GM23338 (cell line): ENCODE results near the gene RBKS. TPM values are rescaled to one million over a fixed set of nuclear protein-coding genes. Genes with fewer than 3 reads are reported as not detected.

Experiments
- ATAC-seq: fragments of 200-7000 bp; cut with Tn5 transposase; 3 replicates; pipeline ENCODE4 v1.9.1; 2020
- DNase-seq: peaks from one replicate; pipeline ENCODE4 v3.0.0-alpha.2; 2015; ENCODE audit warnings: low spot score
- H2AFZ ChIP-seq: fragments of 200-600 bp; sonication (generic); 2 replicates; pipeline ENCODE4 v1.8.0; 2016; ENCODE audit warnings: antibody characterized with exemption, mild to moderate bottlenecking, moderate library complexity
- H3F3A ChIP-seq: fragments of 200-600 bp; sonication (generic); replicated peaks from 2 replicates; pipeline ENCODE4 v1.8.0; 2017; ENCODE audit warnings: antibody characterized with exemption, mixed run types, low read depth
- H3K27ac ChIP-seq: fragments of 200-600 bp; sonication (generic); 2 replicates; pipeline ENCODE4 v1.6.1; 2016; ENCODE audit warnings: low read depth
- H3K27me3 ChIP-seq: fragments of 200-600 bp; sonication (generic); 2 replicates; pipeline ENCODE4 v1.8.0; 2016; ENCODE audit warnings: mild to moderate bottlenecking, mixed run types, moderate library complexity; ENCODE audit not compliant: insufficient read depth
- H3K36me3 ChIP-seq: fragments of 200-600 bp; sonication (generic); 2 replicates; pipeline ENCODE4 v1.8.0; 2016; ENCODE audit warnings: mild to moderate bottlenecking; ENCODE audit not compliant: insufficient read depth
- H3K4me1 ChIP-seq: fragments of 200-600 bp; sonication (generic); 2 replicates; pipeline ENCODE4 v1.8.0; 2016; ENCODE audit warnings: mild to moderate bottlenecking, moderate library complexity; ENCODE audit not compliant: insufficient read depth
- H3K4me2 ChIP-seq: fragments of 200-600 bp; sonication (generic); 2 replicates; pipeline ENCODE4 v1.7.1; 2017; ENCODE audit warnings: mixed run types
- H3K4me3 ChIP-seq: fragments of 200-600 bp; sonication (generic); 2 replicates; pipeline ENCODE4 v1.6.1; 2016; ENCODE audit warnings: mixed run types
- H3K79me2 ChIP-seq: fragments of 200-600 bp; sonication (generic); replicated peaks from 2 replicates; pipeline ENCODE4 v1.8.0; 2017; ENCODE audit warnings: mild to moderate bottlenecking; ENCODE audit not compliant: insufficient read depth
- H3K9me2 ChIP-seq: fragments of 200-600 bp; sonication (generic); 2 replicates; pipeline ENCODE4 v1.8.0; 2017; ENCODE audit not compliant: insufficient read depth
- H4K20me1 ChIP-seq: fragments of 200-600 bp; sonication (generic); replicated peaks from 2 replicates; pipeline ENCODE4 v1.8.0; 2017; ENCODE audit warnings: mild to moderate bottlenecking; ENCODE audit not compliant: insufficient read depth
- H3K27ac Mint-ChIP-seq: 2 replicates; pipeline ENCODE4 v1.8.0; 2020; ENCODE audit warnings: inconsistent platforms, mild to moderate bottlenecking, moderate library complexity, mixed read lengths
- H3K27me3 Mint-ChIP-seq: 3 replicates; pipeline ENCODE4 v1.8.0; 2022; ENCODE audit warnings: low read depth, mild to moderate bottlenecking, moderate library complexity, mixed read lengths, inconsistent platforms; ENCODE audit not compliant: insufficient read depth, poor library complexity
- H3K36me3 Mint-ChIP-seq: 3 replicates; pipeline ENCODE4 v1.8.0; 2021; ENCODE audit warnings: low read depth, mild to moderate bottlenecking, inconsistent platforms, moderate library complexity, mixed read lengths
- H3K4me1 Mint-ChIP-seq: 3 replicates; pipeline ENCODE4 v1.8.0; 2020; ENCODE audit warnings: mild to moderate bottlenecking, inconsistent platforms, mixed read lengths
- H3K4me3 Mint-ChIP-seq: 3 replicates; pipeline ENCODE4 v1.8.0; 2021; ENCODE audit warnings: moderate library complexity, mild to moderate bottlenecking, inconsistent platforms, mixed read lengths
- H3K9me3 Mint-ChIP-seq: 3 replicates; pipeline ENCODE4 v1.8.0; 2020; ENCODE audit warnings: moderate library complexity, mild to moderate bottlenecking, inconsistent platforms, mixed read lengths
- CTCF ChIP-seq, 2 experiments: fragments of 200-600 bp in 1 of 2; sonication (generic) in 1 of 2; conservative IDR thresholded peaks; 2 replicates each; pipeline versions ENCODE4 v1.5.1 to v1.6.1; 2016 to 2017; ENCODE audit warnings: antibody characterized with exemption in 2 of 2, low read depth in 2 of 2, mild to moderate bottlenecking in 2 of 2, moderate library complexity in 1 of 2
- EZH2phosphoT487 ChIP-seq: fragments of 200-600 bp; sonication (generic); IDR thresholded peaks from one replicate; pipeline ENCODE4 v1.8.1; 2018; ENCODE audit warnings: antibody characterized with exemption; ENCODE audit not compliant: unreplicated experiment
- JUNB ChIP-seq: IDR thresholded peaks from one replicate; pipeline ENCODE4 v1.6.1; 2016; ENCODE audit warnings: antibody characterized with exemption; ENCODE audit not compliant: unreplicated experiment
- POLR2AphosphoS5 ChIP-seq: IDR thresholded peaks from 2 replicates; pipeline ENCODE4 v1.6.1; 2016; ENCODE audit warnings: antibody characterized with exemption, low read depth
- ZNF114 ChIP-seq: fragments of 250-450 bp; sonication (Bioruptor Pico); IDR thresholded peaks from 2 replicates; pipeline ENCODE4 v1.5.0; 2020; ENCODE audit warnings: mild to moderate bottlenecking, moderate library complexity
- ZNF462 ChIP-seq: fragments of 250-450 bp; sonication (Bioruptor Pico); IDR thresholded peaks from 2 replicates; pipeline ENCODE4 v1.5.0; 2020; ENCODE audit warnings: mild to moderate bottlenecking, moderate library complexity
- polyA plus RNA-seq: library from polyadenylated mRNA; unstranded; fragments of >200 nt; fragmentation: Nextera tagmentation; extraction: Ambion mirVana; gene quantifications from 2 replicates; pipeline ENCODE4 v1.2.1, GENCODE V29; 2016
- total RNA-seq: library from RNA; depleted of rRNA; stranded (reverse); fragments of >200 nt; shearing (Covaris generic); gene quantifications from 2 replicates; pipeline ENCODE4 v1.2.3, GENCODE V29; 2014

Gene RBKS
- total and polyA plus RNA-seq, 2 experiments from 2014 or later = 1.3 to 1.5 TPM

GRCh38 chr2:27798948-27799645 lies 91.1 kb downstream of the RBKS start:
- Mint-ChIP-seq H3K9me3 (no peaks in the 10 kb centered on the region; the same call in 2 of the 3 replicates), H3K4me1 (no peaks in the 10 kb centered on the region), H3K4me3 (no peak overlapping the region), H3K27me3 (peaks cover 5% of the 10 kb centered on the region), H3K36me3 (no peaks in the 10 kb centered on the region), H3K27ac (no peak overlapping the region)
- DNase-seq (peak; percentile 60), ATAC-seq (peak; percentile 51)
- no peak overlapping the region for H3K27ac ChIP-seq
- H3F3A ChIP-seq = no peaks in the 10 kb centered on the region
- H3K4me3 ChIP-seq = no peak overlapping the region
- no peaks in the 10 kb centered on the region for H3K4me1 ChIP-seq
- no peaks in the 10 kb centered on the region for H3K79me2 ChIP-seq
- no peaks in the 10 kb centered on the region for H3K9me2 ChIP-seq
- H2AFZ ChIP-seq = no peak overlapping the region
- H3K4me2 ChIP-seq = no peak overlapping the region
- no peak for TF ChIP-seq JUNB
- TF ChIP-seq POLR2AphosphoS5 = no peak
- TF ChIP-seq ZNF462 (CRISPR knock-in tag) = no peak
- TF ChIP-seq EZH2phosphoT487 = no peak
- TF ChIP-seq CTCF (conservative IDR thresholded peaks at IDR 0.05; ENCODE audit: low read depth in 2 of 2) = no peak
- TF ChIP-seq ZNF114 (CRISPR knock-in tag) = no peak
- no peaks in the 10 kb centered on the region for H3K36me3 ChIP-seq
- no peaks in the 10 kb centered on the region for H3K27me3 ChIP-seq
- no peaks in the 10 kb centered on the region for H4K20me1 ChIP-seq
